ENCODE data around the gene TOR1A.

- TF ChIP-seq POLR2A (IDR thresholded peaks at IDR 0.05) (no peak), CTCF (IDR thresholded peaks at IDR 0.05) (no peak)
Measured at GRCh38 chr9:129823935-129824601, at the start of gene TOR1A.

Measured in vagina (tissue), 2 donors.